Measurements from ENCODE around the gene IRF7. TPM values are rescaled to one million over a fixed set of nuclear protein-coding genes. Genes with fewer than 3 reads are reported as not detected.

The IRF7 gene
- total RNA-seq, 2 donors from 2014 or later = 33.7 to 34.9 TPM

GRCh38 chr11:598005-598680, 17.6 kb downstream of the IRF7 start:
- Mint-ChIP-seq H3K4me1 (ENCODE audit: low read depth in 2 of 2) (peaks cover 0 to 19% of the 10 kb centered on the region in 2 donors), H3K4me3 (no peak overlapping the region), H3K27ac (no peak overlapping the region), H3K27me3 (no peaks in the 10 kb centered on the region), H3K36me3 (peaks cover 4% of the 10 kb centered on the region), H3K9me3 (no peaks in the 10 kb centered on the region)
- ATAC-seq (no peak), DNase-seq (ENCODE audit: low spot score) (no peak)

- ATAC-seq = no peak
- Mint-ChIP-seq H3K36me3 (peaks cover 4% of the 10 kb centered on the region), H3K4me1 (ENCODE audit: low read depth in 2 of 2) (peaks cover 0 to 19% of the 10 kb centered on the region in 2 donors), H3K4me3 (no peak overlapping the region), H3K9me3 (no peaks in the 10 kb centered on the region), H3K27ac (peak overlapping the region in 1 of 2 donors; percentile 27), H3K27me3 (no peaks in the 10 kb centered on the region)
- no peak for DNase-seq (ENCODE audit: low spot score)
These were observed 18.5 kb downstream of the IRF7 start for GRCh38 chr11:597166-597725.

- ATAC-seq = peak; percentile 72 to 75
- Mint-ChIP-seq H3K27ac (no peak overlapping the region), H3K9me3 (no peaks in the 10 kb centered on the region), H3K4me1 (ENCODE audit: low read depth in 2 of 2) (peaks cover 0 to 19% of the 10 kb centered on the region in 2 donors), H3K27me3 (no peaks in the 10 kb centered on the region), H3K36me3 (peaks cover 4% of the 10 kb centered on the region), H3K4me3 (no peak overlapping the region)
- no peak for DNase-seq (ENCODE audit: low spot score)
These were observed 19.4 kb downstream of the IRF7 start for GRCh38 chr11:596374-596773.

GRCh38 chr11:595400-595799, 20.4 kb downstream of the IRF7 start:
- Mint-ChIP-seq H3K4me3 (no peak overlapping the region), H3K27ac (no peak overlapping the region), H3K9me3 (no peaks in the 10 kb centered on the region), H3K4me1 (ENCODE audit: low read depth in 2 of 2) (peaks cover 0 to 19% of the 10 kb centered on the region in 2 donors), H3K36me3 (peaks cover 4% of the 10 kb centered on the region), H3K27me3 (no peaks in the 10 kb centered on the region)
- DNase-seq (ENCODE audit: low spot score) (no peak), ATAC-seq (no peak)

GRCh38 chr11:593347-593746, 22.4 kb downstream of the IRF7 start:
- ATAC-seq = no peak

GRCh38 chr11:592918-593317, 22.8 kb downstream of the IRF7 start:
- Mint-ChIP-seq H3K4me1 (ENCODE audit: low read depth in 2 of 2) (peaks cover 3 to 31% of the 10 kb centered on the region in 2 donors), H3K9me3 (no peaks in the 10 kb centered on the region), H3K36me3 (peaks cover 14% of the 10 kb centered on the region), H3K27me3 (no peaks in the 10 kb centered on the region), H3K4me3 (no peak overlapping the region), H3K27ac (no peak overlapping the region)
- DNase-seq (ENCODE audit: low spot score) (no peak), ATAC-seq (no peak)

More at GRCh38 chr11:593347-593746, 22.4 kb downstream of the IRF7 start:
- Mint-ChIP-seq H3K9me3 (no peaks in the 10 kb centered on the region), H3K27ac (no peak overlapping the region), H3K4me3 (no peak overlapping the region), H3K27me3 (no peaks in the 10 kb centered on the region), H3K4me1 (ENCODE audit: low read depth in 2 of 2) (peaks cover 0 to 28% of the 10 kb centered on the region in 2 donors), H3K36me3 (peaks cover 14% of the 10 kb centered on the region)
- no peak for DNase-seq (ENCODE audit: low spot score)

- Mint-ChIP-seq H3K27me3 (no peaks in the 10 kb centered on the region), H3K4me1 (ENCODE audit: low read depth in 2 of 2) (peaks cover 7 to 33% of the 10 kb centered on the region in 2 donors), H3K27ac (peak overlapping the region in 1 of 2 donors; percentile 60), H3K4me3 (no peak overlapping the region), H3K9me3 (no peaks in the 10 kb centered on the region), H3K36me3 (peaks cover 14% of the 10 kb centered on the region)
- ATAC-seq (no peak), DNase-seq (ENCODE audit: low spot score) (no peak)
These were observed 23.2 kb downstream of the IRF7 start for GRCh38 chr11:592501-592900.

- no peak overlapping the region for H3K27ac Mint-ChIP-seq
- peaks cover 14% of the 10 kb centered on the region for H3K36me3 Mint-ChIP-seq
- no peaks in the 10 kb centered on the region for H3K27me3 Mint-ChIP-seq
- H3K9me3 Mint-ChIP-seq = no peaks in the 10 kb centered on the region
- no peak overlapping the region for H3K4me3 Mint-ChIP-seq
- ATAC-seq = no peak
- H3K4me1 Mint-ChIP-seq (ENCODE audit: low read depth in 2 of 2) = peaks cover 16 to 29% of the 10 kb centered on the region in 2 donors
- DNase-seq (ENCODE audit: low spot score) = no peak
These were observed 24.8 kb downstream of the IRF7 start for GRCh38 chr11:590997-591396.

GRCh38 chr11:589798-590197, 26.0 kb downstream of the IRF7 start:
- H3K4me3 Mint-ChIP-seq = no peak overlapping the region
- DNase-seq (ENCODE audit: low spot score) (no peak), ATAC-seq (no peak)
- H3K9me3 Mint-ChIP-seq = no peaks in the 10 kb centered on the region
- H3K27ac Mint-ChIP-seq = no peak overlapping the region
- peaks cover 16 to 27% of the 10 kb centered on the region in 2 donors for H3K4me1 Mint-ChIP-seq (ENCODE audit: low read depth in 2 of 2)
- no peaks in the 10 kb centered on the region for H3K27me3 Mint-ChIP-seq
- H3K36me3 Mint-ChIP-seq = peaks cover 14% of the 10 kb centered on the region

- H3K4me1 Mint-ChIP-seq (ENCODE audit: low read depth in 2 of 2) = peaks cover 16 to 27% of the 10 kb centered on the region in 2 donors
- peak; percentile 93 to 96 for ATAC-seq
- peak overlapping the region; percentile 76 to 90 for H3K27ac Mint-ChIP-seq
- H3K36me3 Mint-ChIP-seq = peaks cover 10% of the 10 kb centered on the region
- peak overlapping the region; percentile 55 for H3K4me3 Mint-ChIP-seq
- no peak for DNase-seq (ENCODE audit: low spot score)
- no peaks in the 10 kb centered on the region for H3K27me3 Mint-ChIP-seq
- H3K9me3 Mint-ChIP-seq = no peaks in the 10 kb centered on the region
These were observed 27.8 kb downstream of the IRF7 start for GRCh38 chr11:587978-588380.

- Mint-ChIP-seq H3K4me1 (ENCODE audit: low read depth in 2 of 2) (peaks cover 16 to 27% of the 10 kb centered on the region in 2 donors), H3K9me3 (no peaks in the 10 kb centered on the region), H3K27ac (peak overlapping the region; percentile 76 to 90), H3K36me3 (peaks cover 10% of the 10 kb centered on the region), H3K4me3 (peak overlapping the region; percentile 55), H3K27me3 (no peaks in the 10 kb centered on the region)
- ATAC-seq = peak in 1 of 2 donors; percentile 35
- DNase-seq (ENCODE audit: low spot score) = no peak
These were observed 28.2 kb downstream of the IRF7 start for GRCh38 chr11:587546-587945.

GRCh38 chr11:586376-587316, 29.1 kb downstream of the IRF7 start:
- no peaks in the 10 kb centered on the region for H3K27me3 Mint-ChIP-seq
- H3K4me3 Mint-ChIP-seq = no peak overlapping the region
- H3K9me3 Mint-ChIP-seq = no peaks in the 10 kb centered on the region
- DNase-seq (ENCODE audit: low spot score) (no peak), ATAC-seq (no peak)
- H3K4me1 Mint-ChIP-seq (ENCODE audit: low read depth in 2 of 2) = peaks cover 19 to 30% of the 10 kb centered on the region in 2 donors
- H3K27ac Mint-ChIP-seq = peak overlapping the region; percentile 76 to 90
- peaks cover 10% of the 10 kb centered on the region for H3K36me3 Mint-ChIP-seq

GRCh38 chr11:584287-584686, 31.5 kb downstream of the IRF7 start:
- no peak for ATAC-seq
- peaks cover 5% of the 10 kb centered on the region for H3K36me3 Mint-ChIP-seq
- H3K4me3 Mint-ChIP-seq = no peak overlapping the region
- DNase-seq (ENCODE audit: low spot score) = no peak
- no peaks in the 10 kb centered on the region for H3K27me3 Mint-ChIP-seq
- no peak overlapping the region for H3K27ac Mint-ChIP-seq
- no peaks in the 10 kb centered on the region for H3K9me3 Mint-ChIP-seq
- peaks cover 36 to 42% of the 10 kb centered on the region in 2 donors for H3K4me1 Mint-ChIP-seq (ENCODE audit: low read depth in 2 of 2)

GRCh38 chr11:581752-582151, 34.0 kb downstream of the IRF7 start:
- Mint-ChIP-seq H3K27me3 (no peaks in the 10 kb centered on the region), H3K4me3 (no peak overlapping the region), H3K4me1 (ENCODE audit: low read depth in 2 of 2) (peaks cover 38 to 43% of the 10 kb centered on the region in 2 donors), H3K9me3 (no peaks in the 10 kb centered on the region), H3K36me3 (no peaks in the 10 kb centered on the region), H3K27ac (peak overlapping the region in 1 of 2 donors; percentile 52)
- ATAC-seq (no peak), DNase-seq (ENCODE audit: low spot score) (no peak)
